Measurements from ENCODE around the gene CSRP2. TPM values are rescaled to one million over a fixed set of nuclear protein-coding genes. Genes with fewer than 3 reads are reported as not detected.

CSRP2 gene
- total RNA-seq, 1 donor from 2014 or later: 119 TPM

DNA sequence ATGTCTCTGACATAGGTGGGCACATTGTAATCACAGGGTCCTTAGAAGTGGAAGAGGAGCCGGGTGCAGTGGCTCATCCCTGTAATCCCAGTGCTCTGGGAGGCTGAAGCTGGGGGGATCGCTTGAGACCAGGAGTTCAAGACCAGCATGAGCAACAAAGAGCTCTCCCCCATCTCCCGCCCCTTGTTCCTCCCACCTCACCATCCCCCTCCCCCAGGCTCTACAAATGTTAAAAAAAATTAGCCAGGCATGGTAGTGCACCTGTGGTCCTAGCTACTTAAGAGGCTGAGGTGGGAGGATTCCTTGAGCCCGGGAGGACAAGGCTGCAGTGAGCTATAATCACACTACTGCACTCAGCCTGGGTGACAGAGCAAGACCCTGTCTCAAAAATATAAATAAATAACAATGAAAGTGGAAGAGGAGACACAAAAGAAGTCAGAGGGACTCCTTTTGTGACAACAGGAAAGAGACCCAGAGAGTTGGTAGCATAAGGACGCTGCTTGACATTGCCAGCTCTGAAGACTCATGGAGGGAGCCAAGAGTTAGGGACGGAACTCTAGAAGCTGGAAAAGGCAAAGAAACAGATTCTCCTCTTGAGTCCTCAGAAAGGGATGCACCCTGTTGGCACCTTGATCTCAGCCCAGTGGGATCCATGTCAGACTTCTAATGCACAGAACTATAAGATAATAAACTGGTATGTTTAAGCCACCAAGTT lies 29.6 kb upstream of the CSRP2 start:
- H3K4me3 ChIP-seq (ENCODE audit: low read depth, low read length): no peak overlapping the region
- TF ChIP-seq, protein P1, sequence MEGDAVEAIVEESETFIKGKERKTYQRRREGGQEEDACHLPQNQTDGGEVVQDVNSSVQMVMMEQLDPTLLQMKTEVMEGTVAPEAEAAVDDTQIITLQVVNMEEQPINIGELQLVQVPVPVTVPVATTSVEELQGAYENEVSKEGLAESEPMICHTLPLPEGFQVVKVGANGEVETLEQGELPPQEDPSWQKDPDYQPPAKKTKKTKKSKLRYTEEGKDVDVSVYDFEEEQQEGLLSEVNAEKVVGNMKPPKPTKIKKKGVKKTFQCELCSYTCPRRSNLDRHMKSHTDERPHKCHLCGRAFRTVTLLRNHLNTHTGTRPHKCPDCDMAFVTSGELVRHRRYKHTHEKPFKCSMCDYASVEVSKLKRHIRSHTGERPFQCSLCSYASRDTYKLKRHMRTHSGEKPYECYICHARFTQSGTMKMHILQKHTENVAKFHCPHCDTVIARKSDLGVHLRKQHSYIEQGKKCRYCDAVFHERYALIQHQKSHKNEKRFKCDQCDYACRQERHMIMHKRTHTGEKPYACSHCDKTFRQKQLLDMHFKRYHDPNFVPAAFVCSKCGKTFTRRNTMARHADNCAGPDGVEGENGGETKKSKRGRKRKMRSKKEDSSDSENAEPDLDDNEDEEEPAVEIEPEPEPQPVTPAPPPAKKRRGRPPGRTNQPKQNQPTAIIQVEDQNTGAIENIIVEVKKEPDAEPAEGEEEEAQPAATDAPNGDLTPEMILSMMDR (conservative IDR thresholded peaks at IDR 0.05; ENCODE audit: low read depth, low read length): no peak
- DNase-seq (ENCODE audit: low read depth): no peak

DNA sequence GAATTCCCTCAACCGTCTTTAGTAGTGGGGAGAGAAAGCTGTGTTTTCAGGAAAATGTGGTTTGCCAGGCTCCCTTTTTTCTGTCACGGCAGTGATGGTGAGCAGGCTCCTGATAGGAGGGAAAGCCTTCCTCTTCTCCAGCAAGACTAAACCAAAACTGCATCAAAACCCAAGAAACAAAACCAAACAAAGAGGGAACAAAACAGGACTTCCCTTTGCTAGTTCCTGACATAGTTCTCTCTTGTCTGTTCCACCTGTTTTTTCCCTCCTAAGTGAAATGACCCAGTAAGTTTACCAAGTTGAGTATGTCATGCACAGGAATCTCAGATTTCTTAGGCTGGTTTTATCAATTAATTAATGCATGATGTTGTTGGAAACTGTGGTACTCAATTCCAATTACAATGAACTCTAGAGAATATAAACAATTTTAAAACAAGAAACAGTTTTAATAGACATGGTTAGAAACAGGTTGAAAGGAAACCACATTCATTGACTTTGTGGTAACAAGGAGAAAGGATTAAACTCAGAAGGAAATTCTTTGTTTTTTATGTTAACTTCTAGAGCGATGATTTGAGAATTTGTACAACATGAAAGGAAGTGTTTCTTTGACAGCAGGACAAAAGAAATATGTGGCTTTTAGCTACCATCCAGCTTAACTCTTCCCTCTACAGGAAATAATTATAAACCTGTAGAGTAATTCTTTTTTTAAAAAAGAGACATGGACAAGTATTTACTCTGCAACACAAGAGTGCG lies 23.0 kb upstream of the CSRP2 start:
- DNase-seq (ENCODE audit: low read depth): no peak
- TF ChIP-seq, protein P1 (conservative IDR thresholded peaks at IDR 0.05; ENCODE audit: low read depth, low read length): no peak
- no peak overlapping the region for H3K4me3 ChIP-seq (ENCODE audit: low read depth, low read length)

DNA sequence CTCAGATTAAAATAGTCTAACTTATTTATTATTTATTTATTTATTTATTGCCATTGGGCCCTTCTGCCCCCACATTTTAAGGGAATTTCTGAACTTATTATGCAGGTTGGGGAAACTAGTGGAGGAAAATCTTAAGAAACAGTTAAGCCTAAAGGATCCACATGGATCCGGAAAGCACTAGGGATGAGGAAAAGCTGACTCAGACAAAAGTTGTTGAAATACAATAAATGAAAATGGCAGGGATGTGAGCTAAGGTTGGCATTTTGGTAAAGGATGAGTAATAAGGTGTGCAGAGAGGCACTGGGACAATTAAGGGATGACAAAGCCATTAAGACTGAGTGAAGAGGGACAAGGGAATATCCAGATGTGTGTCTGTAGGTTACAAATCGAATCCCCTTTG lies 20.7 kb upstream of the CSRP2 start:
- H3K4me3 ChIP-seq (ENCODE audit: low read depth, low read length): no peak overlapping the region
- TF ChIP-seq, protein P1 (conservative IDR thresholded peaks at IDR 0.05; ENCODE audit: low read depth, low read length): no peak
- no peak for DNase-seq (ENCODE audit: low read depth)

DNA sequence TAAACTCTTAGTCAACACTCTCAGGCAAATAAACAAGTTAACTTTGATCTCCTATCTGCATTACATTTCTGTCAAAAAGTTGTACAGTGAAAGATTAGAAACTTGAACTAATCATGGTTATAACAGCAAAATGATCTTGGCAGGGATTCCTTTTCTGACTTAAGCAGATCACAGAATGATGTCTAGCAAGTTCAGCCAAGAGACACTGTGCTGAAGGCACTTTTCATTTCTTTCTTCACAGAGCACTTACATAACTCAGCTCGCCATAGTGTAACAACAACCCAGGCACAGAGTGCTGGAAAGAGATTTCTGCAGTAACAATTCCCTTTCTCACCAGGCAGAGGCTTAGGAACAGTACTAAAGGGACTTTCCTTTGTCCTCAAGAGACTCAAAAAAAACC lies 19.6 kb upstream of the CSRP2 start:
- TF ChIP-seq, protein P1 (conservative IDR thresholded peaks at IDR 0.05; ENCODE audit: low read depth, low read length): no peak
- H3K4me3 ChIP-seq (ENCODE audit: low read depth, low read length): no peak overlapping the region
- no peak for DNase-seq (ENCODE audit: low read depth)

DNA sequence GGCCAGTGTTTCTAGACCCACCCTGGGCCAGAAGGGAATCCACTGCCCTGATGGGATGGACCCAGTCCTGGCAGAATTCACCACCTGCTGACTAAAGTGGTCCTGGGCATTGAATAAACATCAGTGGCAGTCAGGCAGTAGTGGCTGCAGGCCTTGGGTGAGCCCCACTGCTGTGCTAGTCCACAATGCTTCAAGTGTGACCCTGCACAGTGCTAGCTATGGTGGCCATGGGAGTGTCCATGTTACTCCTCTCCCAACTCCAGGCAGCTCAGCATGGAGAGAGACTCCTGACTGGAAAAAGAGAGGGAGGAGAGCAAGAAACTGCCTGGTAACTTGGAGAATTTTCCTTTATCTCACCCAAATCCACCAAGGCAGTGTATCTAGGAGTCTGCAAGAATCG lies 17.5 kb upstream of the CSRP2 start:
- no peak for DNase-seq (ENCODE audit: low read depth)
- TF ChIP-seq, protein P1 (conservative IDR thresholded peaks at IDR 0.05; ENCODE audit: low read depth, low read length): no peak
- no peak overlapping the region for H3K4me3 ChIP-seq (ENCODE audit: low read depth, low read length)

DNA sequence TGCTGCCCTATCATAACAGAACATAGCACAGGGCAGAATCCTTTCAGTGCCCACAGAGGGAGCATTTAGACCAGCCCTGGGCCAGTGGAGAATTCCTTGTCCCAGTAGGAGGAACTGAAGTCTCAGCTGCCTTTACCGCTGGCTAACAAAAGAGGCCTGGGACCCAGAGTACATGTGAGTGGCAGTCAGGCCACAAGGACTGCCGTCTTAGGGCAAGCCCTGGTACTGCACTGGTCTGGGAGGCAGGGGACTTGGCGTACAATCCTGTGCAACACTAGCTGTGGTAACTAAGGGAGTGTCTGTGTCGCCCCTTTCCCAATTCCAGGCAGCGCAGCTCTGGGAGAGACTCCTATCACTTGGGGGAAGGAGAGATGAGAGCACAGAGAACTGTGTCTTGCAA lies 17.0 kb upstream of the CSRP2 start:
- H3K4me3 ChIP-seq (ENCODE audit: low read depth, low read length): no peak overlapping the region
- TF ChIP-seq, protein P1 (conservative IDR thresholded peaks at IDR 0.05; ENCODE audit: low read depth, low read length): no peak
- no peak for DNase-seq (ENCODE audit: low read depth)
